Retinal pigment epithelial cell (primary cell): ENCODE results near the gene PICALM.
A peak's percentile ranks its signal among the peaks of the same experiment; 100 is the strongest.

Experiments used
- DNase-seq: peaks from one replicate; pipeline ENCODE4 v3.0.0-alpha.2; 2010; ENCODE audit warnings: low read depth
- H3K4me3 ChIP-seq: 2 replicates; pipeline ENCODE4 v1.5.1; 2011; ENCODE audit warnings: mild to moderate bottlenecking, low read length, control low read depth, moderate library complexity
- CTCF ChIP-seq: conservative IDR thresholded peaks from 2 replicates; pipeline ENCODE4 v1.5.1; 2011; ENCODE audit warnings: low read depth, low read length, control low read depth, inconsistent platforms

The PICALM gene

GRCh38 chr11:85946221-85946620 lies 122.7 kb downstream of the PICALM start:
- no peak overlapping the region for H3K4me3 ChIP-seq
- DNase-seq: no peak
- no peak for TF ChIP-seq CTCF

- no peak overlapping the region for H3K4me3 ChIP-seq
- no peak for TF ChIP-seq CTCF
- no peak for DNase-seq
These were observed 123.1 kb downstream of the PICALM start for GRCh38 chr11:85945788-85946187.

GRCh38 chr11:85945296-85945695 lies 123.6 kb downstream of the PICALM start:
- TF ChIP-seq CTCF: no peak
- DNase-seq: no peak

GRCh38 chr11:85941380-85941973 lies 127.4 kb downstream of the PICALM start:
- no peak for DNase-seq
- no peak overlapping the region for H3K4me3 ChIP-seq
- TF ChIP-seq CTCF: peak; percentile 74

More at GRCh38 chr11:85945296-85945695, 123.6 kb downstream of the PICALM start:
- no peak overlapping the region for H3K4me3 ChIP-seq

DNA sequence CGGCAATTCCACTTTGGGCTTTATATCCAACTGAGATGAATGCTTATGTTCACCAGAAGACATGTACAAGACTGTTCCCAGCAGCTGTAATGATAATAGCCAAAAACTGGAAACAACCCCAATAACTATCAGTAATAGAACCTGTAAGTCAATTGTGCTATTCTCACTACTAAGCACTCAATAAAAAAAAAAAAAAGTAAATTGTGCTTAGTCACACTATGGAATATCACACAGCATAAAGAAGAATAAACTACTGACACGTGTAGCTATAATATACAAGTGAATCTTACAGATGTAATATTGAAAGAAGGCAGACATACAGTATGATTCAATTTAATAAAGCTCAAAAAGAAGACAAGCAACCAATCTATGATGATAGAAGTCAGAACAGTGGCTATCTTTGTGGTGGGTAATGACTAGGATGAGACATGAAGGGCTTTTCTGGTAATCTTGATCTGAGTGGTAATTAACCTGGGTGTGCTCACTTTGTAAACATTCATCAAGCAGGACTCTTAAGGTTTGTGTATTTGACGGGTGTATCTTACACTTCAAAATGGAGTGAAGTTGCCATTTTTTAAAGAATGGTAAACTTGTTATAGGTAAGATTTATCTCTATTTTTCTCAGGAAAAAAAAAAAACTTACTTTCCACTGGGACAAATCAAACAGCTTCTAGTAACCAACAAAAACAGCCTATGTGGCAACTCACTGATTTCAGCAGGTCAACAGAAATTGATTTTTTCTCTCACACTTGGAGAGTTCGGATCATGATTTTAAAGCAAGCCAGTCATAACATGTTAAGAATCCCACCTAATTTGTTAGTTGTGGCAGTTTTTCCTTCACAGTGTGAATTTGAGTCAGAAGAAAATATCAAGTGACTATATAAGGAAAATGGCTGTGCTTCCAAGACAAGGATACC lies 129.5 kb downstream of the PICALM start:
- no peak overlapping the region for H3K4me3 ChIP-seq
- no peak for DNase-seq
- no peak for TF ChIP-seq CTCF

DNA sequence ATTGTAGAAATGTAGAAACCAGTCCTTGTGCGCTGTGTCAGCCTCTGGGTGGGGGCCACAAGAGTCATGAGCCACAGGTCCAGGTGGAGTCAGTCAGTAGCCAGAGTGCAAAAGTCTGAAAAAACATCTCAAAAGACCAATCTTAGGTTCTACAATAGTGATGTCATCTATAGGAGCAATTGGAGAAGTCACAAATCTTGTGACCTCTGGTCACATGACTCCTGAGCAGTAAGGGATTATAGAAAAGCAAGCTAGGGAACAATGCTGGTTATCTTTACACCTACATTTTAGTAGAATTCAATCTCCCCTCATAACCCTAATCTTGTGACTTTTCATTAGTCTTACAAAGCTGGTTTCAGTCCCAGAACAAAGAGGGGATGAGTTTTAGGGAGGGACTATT lies 131.0 kb downstream of the PICALM start:
- DNase-seq: no peak
- TF ChIP-seq CTCF: no peak

DNA sequence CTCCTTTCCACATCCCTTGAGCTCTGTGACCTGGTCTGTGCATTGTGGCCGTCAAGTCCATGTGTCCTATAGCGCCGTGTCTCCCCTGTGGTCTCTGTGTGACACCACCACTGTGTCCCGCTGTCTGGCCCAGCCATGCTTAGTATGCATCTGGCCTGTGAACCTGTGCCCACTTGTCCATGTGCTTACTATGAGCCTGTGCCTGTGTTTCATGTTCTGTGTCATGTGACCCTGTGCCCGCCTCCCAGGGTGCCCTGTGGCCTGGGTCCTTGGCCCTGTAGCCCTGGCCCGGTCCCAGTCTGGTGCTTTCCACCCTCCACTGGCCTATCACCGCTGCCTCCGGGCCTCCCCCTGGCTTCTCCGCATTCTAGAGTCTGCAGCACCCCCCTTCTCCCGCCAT lies 133.1 kb downstream of the PICALM start:
- no peak overlapping the region for H3K4me3 ChIP-seq
- TF ChIP-seq CTCF: no peak
- no peak for DNase-seq

More for the DNA sequence above, 131.0 kb downstream of the PICALM start:
- no peak overlapping the region for H3K4me3 ChIP-seq
